Coronary artery (tissue), 2 donors: Measurements from ENCODE around the gene C2CD4B.

Experiments used
- DNase-seq: peaks from one replicate; pipeline ENCODE4 v3.0.0-alpha.2; 2017; ENCODE audit warnings: low spot score
- H3K27ac ChIP-seq, 2 donors: fragments of 200-600 bp; sonication (generic); one replicate each; pipeline ENCODE4 v1.5.1; 2016 to 2019
- H3K4me3 ChIP-seq: fragments of 200-600 bp; sonication (generic); 2 replicates; pipeline ENCODE4 v1.5.1; 2016; ENCODE audit warnings: mild to moderate bottlenecking, moderate library complexity
- CTCF ChIP-seq: fragments of 200-600 bp; sonication (generic); IDR thresholded peaks from one replicate; pipeline ENCODE4 v1.5.1; 2019; ENCODE audit warnings: antibody characterized with exemption

The C2CD4B gene

GRCh38 chr15:62128916-62129315 lies 36.2 kb downstream of the C2CD4B start:
- no peak overlapping the region for H3K4me3 ChIP-seq
- no peak for TF ChIP-seq CTCF
- no peak for DNase-seq
- no peak overlapping the region for H3K27ac ChIP-seq

GRCh38 chr15:62126364-62126763 lies 38.7 kb downstream of the C2CD4B start:
- DNase-seq: no peak
- no peak overlapping the region for H3K4me3 ChIP-seq
- TF ChIP-seq CTCF: no peak
- H3K27ac ChIP-seq: no peak overlapping the region

- no peak for DNase-seq
- TF ChIP-seq CTCF: no peak
- no peak overlapping the region for H3K27ac ChIP-seq
- no peak overlapping the region for H3K4me3 ChIP-seq
Measured at GRCh38 chr15:62125773-62126172, 39.3 kb downstream of the C2CD4B start.

GRCh38 chr15:62124973-62125303 lies 40.1 kb downstream of the C2CD4B start:
- DNase-seq: no peak
- H3K27ac ChIP-seq: no peak overlapping the region
- no peak overlapping the region for H3K4me3 ChIP-seq
- TF ChIP-seq CTCF: no peak

- Histone ChIP-seq H3K4me3 (no peak overlapping the region), H3K27ac (no peak overlapping the region)
- no peak for DNase-seq
- no peak for TF ChIP-seq CTCF
Measured at GRCh38 chr15:62124176-62124972, 40.7 kb downstream of the C2CD4B start.

- Histone ChIP-seq H3K4me3 (no peak overlapping the region), H3K27ac (no peak overlapping the region)
- no peak for DNase-seq
- TF ChIP-seq CTCF: no peak
Measured at GRCh38 chr15:62122249-62122648, 42.8 kb downstream of the C2CD4B start.

GRCh38 chr15:62121273-62122015 lies 43.6 kb downstream of the C2CD4B start:
- H3K27ac ChIP-seq: no peak overlapping the region

More at GRCh38 chr15:62121273-62122015, 43.6 kb downstream of the C2CD4B start:
- TF ChIP-seq CTCF: no peak
- no peak for DNase-seq
- H3K4me3 ChIP-seq: no peak overlapping the region
